ENCODE data around the gene C17orf100. TPM values are rescaled to one million over a fixed set of nuclear protein-coding genes. Genes with fewer than 3 reads are reported as not detected.

The C17orf100 gene
- total RNA-seq, 4 donors from 2014 or later = 1.9 to 3.3 (median 2.4) TPM

- H3K36me3 ChIP-seq = no peaks in the 10 kb centered on the region
- no peak overlapping the region for H3K4me3 ChIP-seq
- 86% methylated on average over 7 of the region's 16 CpGs for WGBS
- TF ChIP-seq POLR2A (IDR thresholded peaks at IDR 0.05) (no peak), POLR2AphosphoS5 (IDR thresholded peaks at IDR 0.05) (no peak), CTCF (IDR thresholded peaks at IDR 0.05) (no peak), EP300 (IDR thresholded peaks at IDR 0.05) (no peak)
- H3K27me3 ChIP-seq = peaks cover 26% of the 10 kb centered on the region
- H3K4me1 ChIP-seq = no peaks in the 10 kb centered on the region
- H3K9me3 ChIP-seq = no peaks in the 10 kb centered on the region
- DNase-seq (ENCODE audit: low spot score in 2 of 2) = peak in 1 of 2 donors; percentile 31
- no peak overlapping the region for H3K27ac ChIP-seq
Measured at GRCh38 chr17:6702567-6703215, 51.1 kb downstream of the C17orf100 start.

Other genes starting within 250 kb of the C17orf100 start
- gene AIPL1, start 216.6 kb upstream of the C17orf100 start, total RNA-seq = not detected
- gene PIMREG, start 207.3 kb upstream of the C17orf100 start, total RNA-seq = 1 to 10 TPM; 1.0 to 3.3 (median 3.2) TPM
- 10 to 100 TPM; 16.4 to 31.1 (median 19.2) TPM for gene PITPNM3, start 95.2 kb upstream of the C17orf100 start, total RNA-seq
- 10 to 100 TPM in 2 of 4 donors, 1 to 10 TPM in 2; 4.9 to 24.9 (median 10.4) TPM for gene KIAA0753, start 11.1 kb upstream of the C17orf100 start, total RNA-seq
- 100 to 1,000 TPM in 1 of 4 donors, 10 to 100 TPM in 3; 30.0 to 153 (median 92.9) TPM for gene TXNDC17, start 10.7 kb upstream of the C17orf100 start, total RNA-seq
- gene MED31, start 157 bp upstream of the C17orf100 start, total RNA-seq = 10 to 100 TPM in 3 of 4 donors, 1 to 10 TPM in 1; 9.3 to 19.2 (median 12.9) TPM
- under 1 TPM in 1 of 4 donors, not detected in 3; 0.72 TPM for gene SLC13A5, start 61.6 kb downstream of the C17orf100 start, total RNA-seq
- gene XAF1, start 104.3 kb downstream of the C17orf100 start, total RNA-seq = 10 to 100 TPM in 2 of 4 donors, 1 to 10 TPM in 2; 4.3 to 21.1 (median 10.9) TPM
- 1 to 10 TPM in 2 of 4 donors, under 1 TPM in 1, not detected in 1; 0.91 to 1.5 (median 1.0) TPM for gene FBXO39, start 124.5 kb downstream of the C17orf100 start, total RNA-seq
- not detected for gene TEKT1, start 180.0 kb downstream of the C17orf100 start, total RNA-seq

All from suprapubic skin (tissue), 4 donors.